ENCODE measurements around the gene FOXO1.

DNA sequence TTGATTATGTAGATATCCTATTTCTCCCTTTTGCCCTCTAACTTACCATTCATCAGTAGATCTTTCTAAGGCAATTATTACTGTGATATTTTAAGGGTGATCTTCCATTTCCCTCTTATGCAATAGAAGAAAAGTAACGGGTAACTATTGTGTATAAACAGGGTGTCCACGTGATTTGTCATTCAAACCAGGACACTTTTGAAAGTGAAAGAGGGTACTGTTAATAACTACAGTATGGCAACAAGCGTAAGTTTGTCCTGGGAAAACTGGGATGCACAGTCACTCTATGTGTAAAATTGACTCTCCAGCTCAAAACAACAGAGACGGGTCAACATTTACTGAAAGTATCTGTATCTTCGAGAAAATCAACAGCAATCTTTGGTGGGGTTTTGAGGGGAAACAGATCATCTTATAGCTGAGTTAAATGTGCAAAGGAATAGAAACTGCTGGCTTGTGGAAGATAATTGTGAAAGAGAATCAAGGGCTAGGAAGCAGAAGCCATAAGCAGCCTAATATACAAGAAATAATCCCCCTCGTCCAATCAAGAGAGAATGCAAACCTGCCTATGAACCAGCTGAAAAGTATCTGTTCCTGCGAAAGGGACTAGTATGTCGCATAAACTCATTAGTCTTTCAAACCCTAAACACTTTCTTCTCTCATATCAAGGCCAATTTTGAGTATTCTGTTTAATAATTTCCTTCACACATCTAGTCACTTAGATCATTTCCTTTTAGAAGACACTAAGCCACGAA is 126.7 kb downstream of the FOXO1 start:
- TF ChIP-seq, protein P1, sequence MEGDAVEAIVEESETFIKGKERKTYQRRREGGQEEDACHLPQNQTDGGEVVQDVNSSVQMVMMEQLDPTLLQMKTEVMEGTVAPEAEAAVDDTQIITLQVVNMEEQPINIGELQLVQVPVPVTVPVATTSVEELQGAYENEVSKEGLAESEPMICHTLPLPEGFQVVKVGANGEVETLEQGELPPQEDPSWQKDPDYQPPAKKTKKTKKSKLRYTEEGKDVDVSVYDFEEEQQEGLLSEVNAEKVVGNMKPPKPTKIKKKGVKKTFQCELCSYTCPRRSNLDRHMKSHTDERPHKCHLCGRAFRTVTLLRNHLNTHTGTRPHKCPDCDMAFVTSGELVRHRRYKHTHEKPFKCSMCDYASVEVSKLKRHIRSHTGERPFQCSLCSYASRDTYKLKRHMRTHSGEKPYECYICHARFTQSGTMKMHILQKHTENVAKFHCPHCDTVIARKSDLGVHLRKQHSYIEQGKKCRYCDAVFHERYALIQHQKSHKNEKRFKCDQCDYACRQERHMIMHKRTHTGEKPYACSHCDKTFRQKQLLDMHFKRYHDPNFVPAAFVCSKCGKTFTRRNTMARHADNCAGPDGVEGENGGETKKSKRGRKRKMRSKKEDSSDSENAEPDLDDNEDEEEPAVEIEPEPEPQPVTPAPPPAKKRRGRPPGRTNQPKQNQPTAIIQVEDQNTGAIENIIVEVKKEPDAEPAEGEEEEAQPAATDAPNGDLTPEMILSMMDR (IDR thresholded peaks at IDR 0.05 in 4 of 5, conservative IDR thresholded peaks at IDR 0.05 in 1 of 5), result no peak
- TF ChIP-seq POLR2A (IDR thresholded peaks at IDR 0.05), result no peak

Measured in gastrocnemius medialis (tissue), 4 donors.